ENCODE results near the gene GRB10.

GRCh38 chr7:50672045-50672444, 110.7 kb downstream of the GRB10 start:
- TF ChIP-seq, protein P1, sequence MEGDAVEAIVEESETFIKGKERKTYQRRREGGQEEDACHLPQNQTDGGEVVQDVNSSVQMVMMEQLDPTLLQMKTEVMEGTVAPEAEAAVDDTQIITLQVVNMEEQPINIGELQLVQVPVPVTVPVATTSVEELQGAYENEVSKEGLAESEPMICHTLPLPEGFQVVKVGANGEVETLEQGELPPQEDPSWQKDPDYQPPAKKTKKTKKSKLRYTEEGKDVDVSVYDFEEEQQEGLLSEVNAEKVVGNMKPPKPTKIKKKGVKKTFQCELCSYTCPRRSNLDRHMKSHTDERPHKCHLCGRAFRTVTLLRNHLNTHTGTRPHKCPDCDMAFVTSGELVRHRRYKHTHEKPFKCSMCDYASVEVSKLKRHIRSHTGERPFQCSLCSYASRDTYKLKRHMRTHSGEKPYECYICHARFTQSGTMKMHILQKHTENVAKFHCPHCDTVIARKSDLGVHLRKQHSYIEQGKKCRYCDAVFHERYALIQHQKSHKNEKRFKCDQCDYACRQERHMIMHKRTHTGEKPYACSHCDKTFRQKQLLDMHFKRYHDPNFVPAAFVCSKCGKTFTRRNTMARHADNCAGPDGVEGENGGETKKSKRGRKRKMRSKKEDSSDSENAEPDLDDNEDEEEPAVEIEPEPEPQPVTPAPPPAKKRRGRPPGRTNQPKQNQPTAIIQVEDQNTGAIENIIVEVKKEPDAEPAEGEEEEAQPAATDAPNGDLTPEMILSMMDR (IDR thresholded peaks at IDR 0.05): no peak
- TF ChIP-seq POLR2A (IDR thresholded peaks at IDR 0.05): no peak

All from uterus (tissue), 2 donors.